Measurements from ENCODE around the gene GPER1.

GRCh38 chr7:1112625-1113547 is 25.0 kb downstream of the GPER1 start:
- TF ChIP-seq EZH2phosphoT487 (IDR thresholded peaks at IDR 0.05; ENCODE audit: borderline replicate concordance) (no peak), SIN3A (IDR thresholded peaks at IDR 0.05; ENCODE audit: low read depth) (no peak), CTCF (IDR thresholded peaks at IDR 0.05 in 2 of 3, conservative IDR thresholded peaks at IDR 0.05 in 1 of 3; ENCODE audit: borderline replicate concordance in 1 of 3, insufficient read depth in 1 of 3, low read depth in 2 of 3, low read length in 2 of 3) (no peak), RAD21 (IDR thresholded peaks at IDR 0.05; ENCODE audit: low read depth) (no peak), POLR2A (IDR thresholded peaks at IDR 0.05; ENCODE audit: borderline replicate concordance, extremely low read depth, insufficient read depth, insufficient read length) (no peak), EZH2 (IDR thresholded peaks at IDR 0.05) (no peak), REST (IDR thresholded peaks at IDR 0.05; ENCODE audit: low read depth) (no peak), TCF7L2 (IDR thresholded peaks at IDR 0.05; ENCODE audit: borderline replicate concordance, extremely low read depth, insufficient read depth, insufficient read length) (no peak)
